Stomach (tissue), 9 donors: Measurements from ENCODE around the gene RUNX1. TPM values are rescaled to one million over a fixed set of nuclear protein-coding genes. Genes with fewer than 3 reads are reported as not detected.

Source experiments
- DNase-seq, 2 donors: peaks; one replicate each; pipeline versions ENCODE4 v3.0.0 to v3.0.0-alpha.2; 2013 to 2019
- H3K27ac ChIP-seq, 5 donors: fragments of 200-600 bp in 4 of 5; sonication (generic) in 4 of 5; one replicate each; pipeline ENCODE4 v1.5.1; 2013 to 2019; ENCODE audit warnings: mild to moderate bottlenecking in 1 of 5, moderate library complexity in 1 of 5
- H3K27me3 ChIP-seq, 3 donors: fragments of 200-600 bp; sonication (generic); one replicate each; pipeline ENCODE4 v1.5.1; 2017 to 2019; ENCODE audit warnings: mixed run types in 1 of 3
- H3K36me3 ChIP-seq, 4 donors: fragments of 200-600 bp; sonication (generic); 1 replicate in 3 of 4; 2 replicates in 1 of 4; pipeline ENCODE4 v1.5.1; 2016 to 2019
- H3K4me1 ChIP-seq, 4 donors: fragments of 200-600 bp; sonication (generic); one replicate each; pipeline ENCODE4 v1.5.1; 2016 to 2019
- H3K4me3 ChIP-seq, 4 donors: fragments of 200-600 bp; sonication (generic) in 3 of 4; one replicate each; pipeline ENCODE4 v1.5.1; 2016 to 2019; ENCODE audit warnings: mild to moderate bottlenecking in 1 of 4
- H3K9me3 ChIP-seq, 4 donors: fragments of 200-600 bp; sonication (generic); one replicate each; pipeline ENCODE4 v1.5.1; 2016 to 2019
- EP300 ChIP-seq: sonication (generic); formaldehyde crosslinking; IDR thresholded peaks from one replicate; pipeline ENCODE4 v1.6.1; 2017; ENCODE audit warnings: antibody characterized with exemption
- POLR2A ChIP-seq, 4 donors: fragments of 450-650 bp; IDR thresholded peaks; one replicate each; pipeline ENCODE4 v1.6.1; 2016; ENCODE audit warnings: antibody characterized with exemption in 4 of 4, control low read depth in 2 of 4, mild to moderate bottlenecking in 1 of 4, moderate library complexity in 1 of 4
- POLR2AphosphoS5 ChIP-seq, 3 donors: sonication (generic); formaldehyde crosslinking; IDR thresholded peaks; one replicate each; pipeline ENCODE4 v1.6.1; 2016; ENCODE audit warnings: antibody characterized with exemption in 3 of 3
- WGBS, 5 donors: extraction: QIAGEN DNeasy Blood & Tissue Kit in 3 of 5; methylation state at CpG; one replicate each; pipeline versions ENCODE4 v1.1.5 to v1.1.7; 2013 to 2018; 5-methylcytosine and 5-hydroxymethylcytosine counted together
- intact Hi-C: fragments of 100-400 bp; cut with DNase I; formaldehyde crosslinking; loops from one replicate; pipeline ENCODE4 v1.15.1; 2023; ENCODE audit warnings: low total_unique reads
- polyA plus RNA-seq, 3 donors: library from polyadenylated mRNA; stranded (reverse); fragments of 200-250 nt; gene quantifications; one replicate each; pipeline ENCODE4 v1.2.3, GENCODE V29; 2013
- total RNA-seq, 5 donors: library from RNA; depleted of rRNA; stranded (reverse); fragments of >200 nt; gene quantifications; one replicate each; pipeline versions ENCODE4 v1.1.0 to v1.2.3, GENCODE V29; 2014 to 2016
- TF ChIP-seq, protein P1 (sequence below), 7 experiments: fragments of 450-650 bp in 4 of 7; fragments of 200-600 bp in 3 of 7; sonication (generic) in 3 of 7; IDR thresholded peaks; one replicate each; pipeline ENCODE4 v1.5.1; 2016 to 2019; ENCODE audit warnings: antibody characterized with exemption in 7 of 7, control low read depth in 2 of 7, mild to moderate bottlenecking in 1 of 7
- donor health status: healthy with polysubstance abuse.
- donor health status: Bipolar disorder and iron deficiency.
- donor health status: healthy.

Gene RUNX1
- total and polyA plus RNA-seq, 8 donors = 8.0 to 213 (median 40.0) TPM

DNA sequence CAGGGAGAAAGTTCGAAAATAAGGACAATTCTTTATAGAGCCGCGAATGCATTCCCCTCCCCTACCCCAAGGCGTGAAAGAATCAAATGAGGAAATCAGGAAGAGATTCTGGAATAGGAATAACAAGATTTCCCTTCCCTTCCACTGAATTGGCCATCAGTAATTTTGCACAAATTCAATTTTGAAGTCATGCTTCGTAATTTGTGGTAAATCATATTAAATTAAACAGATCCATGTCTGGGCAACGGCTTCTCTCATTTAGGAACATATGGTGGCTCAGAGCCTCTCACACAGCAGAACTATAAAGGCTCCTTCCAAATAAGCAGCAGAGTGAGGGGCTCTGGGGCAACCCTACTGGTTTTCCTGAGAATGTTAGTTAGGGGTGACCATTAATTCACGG, 227.4 kb downstream of the RUNX1 start:
- peaks cover 10 to 50% (median 27%) of the 10 kb centered on the region in 4 donors for H3K4me1 ChIP-seq
- TF ChIP-seq POLR2A (IDR thresholded peaks at IDR 0.05) = no peak
- no peak for TF ChIP-seq POLR2AphosphoS5 (IDR thresholded peaks at IDR 0.05)
- TF ChIP-seq EP300 = no peak
- TF ChIP-seq, protein P1, sequence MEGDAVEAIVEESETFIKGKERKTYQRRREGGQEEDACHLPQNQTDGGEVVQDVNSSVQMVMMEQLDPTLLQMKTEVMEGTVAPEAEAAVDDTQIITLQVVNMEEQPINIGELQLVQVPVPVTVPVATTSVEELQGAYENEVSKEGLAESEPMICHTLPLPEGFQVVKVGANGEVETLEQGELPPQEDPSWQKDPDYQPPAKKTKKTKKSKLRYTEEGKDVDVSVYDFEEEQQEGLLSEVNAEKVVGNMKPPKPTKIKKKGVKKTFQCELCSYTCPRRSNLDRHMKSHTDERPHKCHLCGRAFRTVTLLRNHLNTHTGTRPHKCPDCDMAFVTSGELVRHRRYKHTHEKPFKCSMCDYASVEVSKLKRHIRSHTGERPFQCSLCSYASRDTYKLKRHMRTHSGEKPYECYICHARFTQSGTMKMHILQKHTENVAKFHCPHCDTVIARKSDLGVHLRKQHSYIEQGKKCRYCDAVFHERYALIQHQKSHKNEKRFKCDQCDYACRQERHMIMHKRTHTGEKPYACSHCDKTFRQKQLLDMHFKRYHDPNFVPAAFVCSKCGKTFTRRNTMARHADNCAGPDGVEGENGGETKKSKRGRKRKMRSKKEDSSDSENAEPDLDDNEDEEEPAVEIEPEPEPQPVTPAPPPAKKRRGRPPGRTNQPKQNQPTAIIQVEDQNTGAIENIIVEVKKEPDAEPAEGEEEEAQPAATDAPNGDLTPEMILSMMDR (IDR thresholded peaks at IDR 0.05) = no peak
- no peaks in the 10 kb centered on the region for H3K9me3 ChIP-seq
- no peak overlapping the region for H3K4me3 ChIP-seq
- no peak for DNase-seq
- no peak overlapping the region for H3K27ac ChIP-seq
- WGBS, 5 donors = 83 to 95% (median 91%) methylated on average over 7 of the region's 7 CpGs
- H3K36me3 ChIP-seq = peaks cover 8 to 73% (median 52%) of the 10 kb centered on the region in 4 donors
- intact Hi-C loops = no loop called here
- H3K27me3 ChIP-seq = no peaks in the 10 kb centered on the region

DNA sequence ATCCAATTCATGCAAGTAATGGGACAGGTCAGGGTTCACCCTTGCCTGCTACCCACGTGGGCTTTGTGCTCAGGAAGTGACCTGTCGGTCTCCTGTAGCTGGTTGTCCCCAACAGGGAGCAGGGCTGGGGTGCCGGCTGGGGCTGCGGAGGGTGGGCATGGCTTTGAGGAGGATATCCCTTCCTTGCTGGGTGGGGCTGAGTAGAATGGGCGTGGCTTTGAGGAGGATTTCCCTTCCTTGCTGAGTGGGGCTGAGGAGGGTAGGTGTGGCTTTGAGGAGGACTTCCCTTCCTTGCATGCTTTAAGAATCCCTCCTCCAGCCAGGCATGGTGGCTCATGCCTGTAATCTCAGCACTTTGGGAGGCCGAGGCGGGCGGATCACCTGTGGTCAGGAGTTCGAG, 229.1 kb downstream of the RUNX1 start:
- WGBS, 5 donors = 79 to 88% (median 85%) methylated on average over 7 to 9 of the region's 9 CpGs
- intact Hi-C loops = no loop called here
- Histone ChIP-seq H3K27me3 (no peaks in the 10 kb centered on the region), H3K4me3 (no peak overlapping the region), H3K4me1 (peaks cover 7 to 39% (median 24%) of the 10 kb centered on the region in 4 donors), H3K9me3 (no peaks in the 10 kb centered on the region), H3K36me3 (peaks cover 8 to 73% (median 49%) of the 10 kb centered on the region in 4 donors), H3K27ac (no peak overlapping the region)
- no peak for DNase-seq
- TF ChIP-seq, protein P1 (IDR thresholded peaks at IDR 0.05) = no peak
- TF ChIP-seq POLR2A (IDR thresholded peaks at IDR 0.05) (no peak), EP300 (no peak), POLR2AphosphoS5 (IDR thresholded peaks at IDR 0.05) (no peak)

DNA sequence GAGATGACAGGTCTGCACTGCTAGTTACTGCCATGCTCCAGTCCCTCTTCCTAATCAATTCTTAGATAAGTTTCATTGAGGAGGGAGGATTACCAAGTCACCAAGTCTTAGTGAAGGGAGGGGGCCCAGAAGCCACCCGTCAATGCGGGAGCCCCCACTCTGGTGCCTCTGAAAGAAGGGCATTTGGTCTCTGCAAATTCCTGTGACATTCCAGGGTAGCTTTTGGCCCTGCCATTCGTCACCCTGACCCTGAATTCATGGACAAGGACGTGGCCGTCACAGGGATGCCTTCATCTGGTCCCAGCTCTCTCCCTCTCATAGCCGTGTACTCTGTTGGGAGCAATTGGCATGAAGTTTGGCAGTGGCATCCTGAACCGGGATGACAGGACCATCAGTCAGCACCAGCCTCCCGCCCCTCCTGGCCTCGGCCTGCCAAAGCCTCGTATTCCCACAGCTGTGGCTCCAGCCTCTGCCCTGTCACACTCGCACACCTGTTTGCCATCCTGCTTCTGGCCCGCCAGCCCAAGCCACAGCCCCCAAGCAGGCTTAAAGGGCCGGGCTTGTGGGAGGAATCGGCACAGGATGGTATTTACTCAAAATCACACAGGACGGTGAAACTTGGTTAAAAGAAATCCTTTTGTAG, 229.6 kb downstream of the RUNX1 start:
- no peak overlapping the region for H3K27ac ChIP-seq
- WGBS, 5 donors = 74 to 85% (median 85%) methylated on average over 13 to 15 of the region's 15 CpGs
- no peak for TF ChIP-seq POLR2AphosphoS5 (IDR thresholded peaks at IDR 0.05)
- TF ChIP-seq EP300 = no peak
- TF ChIP-seq, protein P1 (IDR thresholded peaks at IDR 0.05) = no peak
- no peak for TF ChIP-seq POLR2A (IDR thresholded peaks at IDR 0.05)
- H3K4me1 ChIP-seq = peaks cover under 1 to 35% (median 24%) of the 10 kb centered on the region in 4 donors
- peaks cover 8 to 79% (median 50%) of the 10 kb centered on the region in 4 donors for H3K36me3 ChIP-seq
- intact Hi-C loops = no loop called here
- H3K4me3 ChIP-seq = no peak overlapping the region
- DNase-seq = no peak
- H3K27me3 ChIP-seq = no peaks in the 10 kb centered on the region
- no peaks in the 10 kb centered on the region for H3K9me3 ChIP-seq

DNA sequence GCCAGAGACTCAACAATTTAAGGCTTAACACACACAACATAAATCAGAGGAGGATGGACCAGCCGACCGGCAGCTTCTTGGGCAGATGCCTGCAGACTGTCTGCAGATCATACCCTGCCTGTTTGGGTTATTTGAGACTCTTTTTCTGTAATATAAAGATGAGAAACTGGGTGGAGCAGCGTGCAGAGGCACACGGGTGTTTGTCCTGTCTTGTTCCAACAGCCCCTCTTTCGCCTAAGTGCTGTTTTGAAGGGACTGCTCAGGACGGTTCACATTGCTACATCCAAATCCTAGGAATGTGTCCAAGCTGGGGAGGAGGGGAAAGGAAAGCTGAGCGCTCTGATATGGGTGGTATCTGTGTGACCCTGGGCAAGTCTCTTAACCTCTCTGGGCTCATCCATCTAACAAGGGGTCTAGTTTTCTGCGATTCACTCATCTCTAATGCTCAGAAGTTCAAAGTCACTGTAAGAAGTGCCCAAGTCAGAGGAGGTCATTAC, 230.4 kb downstream of the RUNX1 start:
- Histone ChIP-seq H3K4me1 (peaks cover 0 to 34% (median 27%) of the 10 kb centered on the region in 4 donors), H3K27ac (no peak overlapping the region), H3K9me3 (no peaks in the 10 kb centered on the region), H3K27me3 (no peaks in the 10 kb centered on the region), H3K36me3 (peaks cover 8 to 84% (median 51%) of the 10 kb centered on the region in 4 donors), H3K4me3 (no peak overlapping the region)
- 36 to 66% (median 51%) methylated on average over 8 of the region's 8 CpGs for WGBS, 5 donors
- TF ChIP-seq, protein P1 (IDR thresholded peaks at IDR 0.05) = no peak
- TF ChIP-seq EP300 = no peak
- no peak for TF ChIP-seq POLR2AphosphoS5 (IDR thresholded peaks at IDR 0.05)
- no peak for TF ChIP-seq POLR2A (IDR thresholded peaks at IDR 0.05)
- DNase-seq = no peak
- intact Hi-C loops = no loop called here
